ENCODE results near the gene TRRAP.

- TF ChIP-seq GABPA (IDR thresholded peaks at IDR 0.05 in 1 of 2, conservative IDR thresholded peaks at IDR 0.05 in 1 of 2) = no peak
- TF ChIP-seq CTCF (IDR thresholded peaks at IDR 0.05; ENCODE audit: low read depth, low read length, missing input control) = no peak
- TF ChIP-seq JUND (IDR thresholded peaks at IDR 0.05) = no peak
- no peak for TF ChIP-seq SP1 (IDR thresholded peaks at IDR 0.05)
- no peak for TF ChIP-seq YY1 (IDR thresholded peaks at IDR 0.05)
- no peak for TF ChIP-seq TAF1 (conservative IDR thresholded peaks at IDR 0.05)
- TF ChIP-seq REST (IDR thresholded peaks at IDR 0.05) = no peak
- no peak for TF ChIP-seq ATF3 (IDR thresholded peaks at IDR 0.05)
- TF ChIP-seq ZBTB33 (IDR thresholded peaks at IDR 0.05) = no peak
Observed at GRCh38 chr7:99036546-99037111, 158.3 kb downstream of the TRRAP start.
